BLaER1 (cell line): ENCODE data around the gene ARID1B.

Experiments
- H3K27ac ChIP-seq: shearing (Covaris generic); formaldehyde crosslinking; 2 replicates; pipeline ENCODE4 v1.8.1; 2022
- H3K27me3 ChIP-seq: shearing (Covaris generic); formaldehyde crosslinking; 2 replicates; pipeline ENCODE4 v1.8.1; 2022
- H3K36me3 ChIP-seq: shearing (Covaris generic); formaldehyde crosslinking; 2 replicates; pipeline ENCODE4 v1.8.1; 2022
- H3K4me1 ChIP-seq: shearing (Covaris generic); formaldehyde crosslinking; 2 replicates; pipeline ENCODE4 v1.8.1; 2022
- H3K4me2 ChIP-seq: shearing (Covaris generic); formaldehyde crosslinking; 2 replicates; pipeline ENCODE4 v1.8.1; 2022
- H3K4me3 ChIP-seq: shearing (Covaris generic); formaldehyde crosslinking; 2 replicates; pipeline ENCODE4 v1.8.1; 2022
- H3K9ac ChIP-seq: shearing (Covaris generic); formaldehyde crosslinking; 2 replicates; pipeline ENCODE4 v1.8.1; 2022
- H3K9me3 ChIP-seq: shearing (Covaris generic); formaldehyde crosslinking; 2 replicates; pipeline ENCODE4 v1.8.1; 2022
- H4K20me1 ChIP-seq: shearing (Covaris generic); formaldehyde crosslinking; 2 replicates; pipeline ENCODE4 v1.8.1; 2022
- Cebpa-rat ChIP-seq: shearing (Covaris generic); IDR thresholded peaks from 2 replicates; pipeline ENCODE4 v1.8.1; 2022

The ARID1B gene

GRCh38 chr6:157253017-157253416 lies 475.8 kb downstream of the ARID1B start:
- Histone ChIP-seq H3K27me3 (no peaks in the 10 kb centered on the region), H3K36me3 (no peaks in the 10 kb centered on the region), H3K4me2 (no peak overlapping the region), H3K9me3 (peaks cover 12% of the 10 kb centered on the region), H4K20me1 (no peaks in the 10 kb centered on the region), H3K27ac (no peak overlapping the region), H3K9ac (no peak overlapping the region), H3K4me3 (no peak overlapping the region), H3K4me1 (no peaks in the 10 kb centered on the region)
- no peak for TF ChIP-seq Cebpa-rat

- peaks cover 5% of the 10 kb centered on the region for H3K9me3 ChIP-seq
- no peak overlapping the region for H3K9ac ChIP-seq
- H4K20me1 ChIP-seq = no peaks in the 10 kb centered on the region
- TF ChIP-seq Cebpa-rat = no peak
- H3K4me1 ChIP-seq = no peaks in the 10 kb centered on the region
- H3K27ac ChIP-seq = no peak overlapping the region
- H3K4me3 ChIP-seq = no peak overlapping the region
- no peak overlapping the region for H3K4me2 ChIP-seq
- no peaks in the 10 kb centered on the region for H3K36me3 ChIP-seq
- H3K27me3 ChIP-seq = no peaks in the 10 kb centered on the region
Observed at GRCh38 chr6:157253699-157254098, 476.5 kb downstream of the ARID1B start.

- H3K36me3 ChIP-seq = no peaks in the 10 kb centered on the region
- H3K27ac ChIP-seq = no peak overlapping the region
- H3K4me2 ChIP-seq = no peak overlapping the region
- TF ChIP-seq Cebpa-rat = no peak
- no peaks in the 10 kb centered on the region; the same call in 1 of the 2 replicates for H3K9me3 ChIP-seq
- no peak overlapping the region for H3K9ac ChIP-seq
- no peaks in the 10 kb centered on the region for H3K4me1 ChIP-seq
- no peaks in the 10 kb centered on the region for H3K27me3 ChIP-seq
- no peak overlapping the region for H3K4me3 ChIP-seq
- no peaks in the 10 kb centered on the region for H4K20me1 ChIP-seq
Observed at GRCh38 chr6:157254538-157254937, 477.4 kb downstream of the ARID1B start.

GRCh38 chr6:157255079-157255478 lies 477.9 kb downstream of the ARID1B start:
- Histone ChIP-seq H3K4me2 (no peak overlapping the region), H3K9ac (no peak overlapping the region), H4K20me1 (no peaks in the 10 kb centered on the region), H3K27ac (no peak overlapping the region), H3K36me3 (no peaks in the 10 kb centered on the region), H3K27me3 (no peaks in the 10 kb centered on the region), H3K9me3 (no peaks in the 10 kb centered on the region), H3K4me3 (no peak overlapping the region), H3K4me1 (no peaks in the 10 kb centered on the region)
- TF ChIP-seq Cebpa-rat = no peak

- TF ChIP-seq Cebpa-rat = no peak
- Histone ChIP-seq H3K36me3 (no peaks in the 10 kb centered on the region), H3K9me3 (no peaks in the 10 kb centered on the region), H3K4me3 (no peak overlapping the region), H3K9ac (no peak overlapping the region), H3K4me1 (no peaks in the 10 kb centered on the region), H3K4me2 (no peak overlapping the region), H3K27ac (no peak overlapping the region), H3K27me3 (no peaks in the 10 kb centered on the region), H4K20me1 (no peaks in the 10 kb centered on the region)
Observed at GRCh38 chr6:157258878-157259277, 481.7 kb downstream of the ARID1B start.

- Histone ChIP-seq H3K4me3 (no peak overlapping the region), H3K9ac (no peak overlapping the region), H3K9me3 (no peaks in the 10 kb centered on the region), H3K4me2 (no peak overlapping the region), H4K20me1 (no peaks in the 10 kb centered on the region), H3K27ac (no peak overlapping the region), H3K4me1 (no peaks in the 10 kb centered on the region), H3K27me3 (no peaks in the 10 kb centered on the region), H3K36me3 (no peaks in the 10 kb centered on the region)
- TF ChIP-seq Cebpa-rat = no peak
Observed at GRCh38 chr6:157259443-157259842, 482.3 kb downstream of the ARID1B start.
